ENCODE data around the gene HSF4.
A peak's percentile ranks its signal among the peaks of the same experiment; 100 is the strongest.

HSF4 gene

GRCh38 chr16:67170949-67171649, 6.6 kb downstream of the HSF4 start:
- Mint-ChIP-seq H3K27me3 (ENCODE audit: low read depth, poor library complexity) (peaks cover 90% of the 10 kb centered on the region), H3K4me3 (peak overlapping the region; percentile 86), H3K27ac (no peak overlapping the region), H3K4me1 (peaks cover 40% of the 10 kb centered on the region), H3K36me3 (ENCODE audit: low read depth) (peaks cover 9% of the 10 kb centered on the region), H3K9me3 (no peaks in the 10 kb centered on the region)
- no peak for TF ChIP-seq CTCF (IDR thresholded peaks at IDR 0.05)
- no peak for DNase-seq

- Mint-ChIP-seq H3K27me3 (ENCODE audit: low read depth, poor library complexity) (peaks cover 88% of the 10 kb centered on the region), H3K27ac (no peak overlapping the region)
These were observed 8.8 kb downstream of the HSF4 start for GRCh38 chr16:67173323-67173722.

GRCh38 chr16:67173808-67174705, 9.5 kb downstream of the HSF4 start:
- DNase-seq: peak; percentile 79
- Mint-ChIP-seq H3K9me3 (no peaks in the 10 kb centered on the region), H3K4me3 (peak overlapping the region; percentile 90), H3K27me3 (ENCODE audit: low read depth, poor library complexity) (peaks cover 88% of the 10 kb centered on the region), H3K36me3 (ENCODE audit: low read depth) (peaks cover 21% of the 10 kb centered on the region), H3K27ac (no peak overlapping the region), H3K4me1 (peaks cover 49% of the 10 kb centered on the region)
- no peak for TF ChIP-seq CTCF (IDR thresholded peaks at IDR 0.05)

More at GRCh38 chr16:67173323-67173722, 8.8 kb downstream of the HSF4 start:
- H3K4me1 Mint-ChIP-seq: peaks cover 45% of the 10 kb centered on the region
- H3K9me3 Mint-ChIP-seq: no peaks in the 10 kb centered on the region
- H3K4me3 Mint-ChIP-seq: peak overlapping the region; percentile 90
- peaks cover 21% of the 10 kb centered on the region for H3K36me3 Mint-ChIP-seq (ENCODE audit: low read depth)
- no peak for TF ChIP-seq CTCF (IDR thresholded peaks at IDR 0.05)
- no peak for DNase-seq

GRCh38 chr16:67174706-67175231, 10.2 kb downstream of the HSF4 start:
- peaks cover 21% of the 10 kb centered on the region for H3K36me3 Mint-ChIP-seq (ENCODE audit: low read depth)
- H3K27ac Mint-ChIP-seq: no peak overlapping the region
- H3K4me3 Mint-ChIP-seq: peak overlapping the region; percentile 30
- H3K27me3 Mint-ChIP-seq (ENCODE audit: low read depth, poor library complexity): peaks cover 88% of the 10 kb centered on the region
- no peak for DNase-seq
- TF ChIP-seq CTCF (IDR thresholded peaks at IDR 0.05): no peak
- H3K4me1 Mint-ChIP-seq: peaks cover 42% of the 10 kb centered on the region
- H3K9me3 Mint-ChIP-seq: no peaks in the 10 kb centered on the region

- no peak for DNase-seq
- Mint-ChIP-seq H3K9me3 (no peaks in the 10 kb centered on the region), H3K27me3 (ENCODE audit: low read depth, poor library complexity) (peaks cover 75% of the 10 kb centered on the region), H3K4me1 (peaks cover 27% of the 10 kb centered on the region), H3K4me3 (no peak overlapping the region), H3K27ac (no peak overlapping the region), H3K36me3 (ENCODE audit: low read depth) (peaks cover 21% of the 10 kb centered on the region)
- no peak for TF ChIP-seq CTCF (IDR thresholded peaks at IDR 0.05)
These were observed 12.1 kb downstream of the HSF4 start for GRCh38 chr16:67176662-67177061.
